Gastrocnemius medialis (tissue), 4 donors: ENCODE results near the gene CEACAM1.

Source experiments
- POLR2A ChIP-seq, 2 donors: fragments of 450-650 bp; IDR thresholded peaks; one replicate each; pipeline ENCODE4 v1.6.1; 2017; ENCODE audit warnings: antibody characterized with exemption in 2 of 2, mild to moderate bottlenecking in 2 of 2, moderate library complexity in 2 of 2
- TF ChIP-seq, protein P1 (sequence below), 5 experiments: fragments of 450-650 bp in 3 of 5; fragments of 200-600 bp in 2 of 5; sonication (generic) in 2 of 5; IDR thresholded peaks in 4 of 5; conservative IDR thresholded peaks in 1 of 5; 1 replicate in 4 of 5; 2 replicates in 1 of 5; pipeline ENCODE4 v1.5.1; 2016 to 2019; ENCODE audit warnings: antibody characterized with exemption in 5 of 5, mild to moderate bottlenecking in 3 of 5, moderate library complexity in 3 of 5

DNA sequence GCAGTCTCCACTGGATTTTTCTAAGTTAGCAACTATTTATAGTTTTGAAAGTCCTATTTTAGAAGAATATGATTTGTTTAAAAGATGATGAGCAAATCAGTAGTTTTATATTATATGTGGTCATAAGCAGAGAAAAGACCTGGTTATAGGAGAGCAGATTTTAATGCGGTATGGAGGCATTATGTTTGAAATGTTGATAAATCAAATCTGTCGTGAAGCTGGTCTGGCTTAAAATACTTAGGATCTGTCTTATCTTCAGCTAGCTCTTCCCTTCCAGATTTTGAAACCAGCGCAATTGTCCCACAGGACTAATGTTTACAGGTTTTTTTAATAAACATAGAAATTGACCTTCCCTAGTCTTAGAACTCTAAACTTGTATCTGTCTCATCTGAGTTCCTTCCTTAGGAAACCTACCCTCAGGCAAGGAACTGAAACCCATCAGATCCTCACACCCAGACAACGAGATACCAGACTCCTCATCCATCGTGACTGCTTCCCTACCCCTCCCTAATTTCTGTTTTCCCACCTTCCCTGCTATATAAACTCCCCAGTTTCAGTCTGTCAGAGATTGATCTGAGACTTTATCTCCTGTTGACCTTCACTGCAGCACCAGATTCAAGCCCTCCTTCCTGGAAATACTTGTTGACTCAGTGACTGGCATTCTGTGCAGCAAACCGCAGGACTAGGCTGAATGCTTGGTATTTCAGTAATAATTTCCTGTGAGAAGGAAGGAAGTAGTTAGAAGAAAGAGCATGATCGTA, 47.8 kb downstream of the CEACAM1 start:
- TF ChIP-seq, protein P1, sequence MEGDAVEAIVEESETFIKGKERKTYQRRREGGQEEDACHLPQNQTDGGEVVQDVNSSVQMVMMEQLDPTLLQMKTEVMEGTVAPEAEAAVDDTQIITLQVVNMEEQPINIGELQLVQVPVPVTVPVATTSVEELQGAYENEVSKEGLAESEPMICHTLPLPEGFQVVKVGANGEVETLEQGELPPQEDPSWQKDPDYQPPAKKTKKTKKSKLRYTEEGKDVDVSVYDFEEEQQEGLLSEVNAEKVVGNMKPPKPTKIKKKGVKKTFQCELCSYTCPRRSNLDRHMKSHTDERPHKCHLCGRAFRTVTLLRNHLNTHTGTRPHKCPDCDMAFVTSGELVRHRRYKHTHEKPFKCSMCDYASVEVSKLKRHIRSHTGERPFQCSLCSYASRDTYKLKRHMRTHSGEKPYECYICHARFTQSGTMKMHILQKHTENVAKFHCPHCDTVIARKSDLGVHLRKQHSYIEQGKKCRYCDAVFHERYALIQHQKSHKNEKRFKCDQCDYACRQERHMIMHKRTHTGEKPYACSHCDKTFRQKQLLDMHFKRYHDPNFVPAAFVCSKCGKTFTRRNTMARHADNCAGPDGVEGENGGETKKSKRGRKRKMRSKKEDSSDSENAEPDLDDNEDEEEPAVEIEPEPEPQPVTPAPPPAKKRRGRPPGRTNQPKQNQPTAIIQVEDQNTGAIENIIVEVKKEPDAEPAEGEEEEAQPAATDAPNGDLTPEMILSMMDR (IDR thresholded peaks at IDR 0.05 in 4 of 5, conservative IDR thresholded peaks at IDR 0.05 in 1 of 5), result no peak
- no peak for TF ChIP-seq POLR2A (IDR thresholded peaks at IDR 0.05)
